NCI-H2107 treated with DMSO at 0.1 percent for 48 hours (cell line): Measurements from ENCODE around the gene IER3IP1.
"Not testable (repeated sequence)": the region's sequence is repeated elsewhere in the genome, so short reads cannot be mapped to it uniquely, and the experiment has no call there.

Source experiments
- DNase-seq: peaks from one replicate; lab custom pipeline; 2025; ENCODE audit not compliant: unreplicated experiment; lab: John Stamatoyannopoulos, UW

IER3IP1 gene, protein sequence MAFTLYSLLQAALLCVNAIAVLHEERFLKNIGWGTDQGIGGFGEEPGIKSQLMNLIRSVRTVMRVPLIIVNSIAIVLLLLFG

GRCh38 chr18:47175898-47176575 lies at the start of gene IER3IP1:
TSS of gene IER3IP1 (minus strand) at chr18:47176364. CDS start at chr18:47176277, 87 bp downstream.
- DNase-seq, result peak; percentile 89

DNA sequence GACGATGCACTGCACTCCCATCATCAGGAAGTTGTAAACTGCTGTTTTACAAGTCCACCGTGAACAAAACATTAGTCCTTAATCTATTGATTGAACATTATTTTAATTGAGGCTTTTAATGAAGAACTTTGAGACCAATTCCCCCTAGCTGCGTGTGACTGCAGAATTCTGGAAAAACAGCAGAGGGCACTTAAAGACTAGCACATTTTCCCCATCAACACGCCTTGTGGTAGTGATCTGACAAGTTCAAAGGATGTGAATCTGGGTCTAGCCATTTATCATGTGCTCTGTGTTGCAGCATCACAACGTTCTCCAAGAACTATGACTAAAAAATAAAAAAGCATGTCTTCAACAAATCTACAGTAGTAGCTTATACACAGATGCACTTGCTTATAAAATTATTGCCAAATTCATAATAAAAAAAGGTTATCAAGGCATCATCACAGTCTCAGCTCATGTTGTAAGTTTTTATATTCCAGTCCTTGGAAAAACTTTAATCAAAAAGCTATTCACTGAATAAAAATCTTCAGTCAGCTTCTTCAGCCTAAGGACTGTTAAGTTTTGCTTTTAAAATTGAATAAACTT lies 39.5 kb upstream of the IER3IP1 start:
- DNase-seq, result peak; percentile 47

DNA sequence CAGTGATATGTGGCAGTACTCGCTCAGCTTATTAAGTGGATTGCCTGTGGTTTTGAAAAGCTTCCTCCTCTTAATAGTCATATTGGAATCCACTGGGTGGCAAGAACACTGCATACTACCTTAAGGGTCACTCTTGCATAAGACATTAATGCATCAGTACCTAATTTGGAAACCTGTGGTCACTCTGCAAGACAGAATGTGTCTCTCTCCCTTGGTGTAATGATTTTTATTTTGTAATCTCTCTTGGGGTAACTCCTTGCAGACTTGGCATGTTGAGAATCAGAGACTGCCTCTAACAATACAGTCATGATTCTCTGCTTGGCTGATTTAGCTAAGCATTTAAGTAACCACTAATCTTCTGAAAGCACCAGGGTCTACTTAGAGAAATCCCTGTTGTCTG lies 33.0 kb upstream of the IER3IP1 start:
- DNase-seq, result no peak

DNA sequence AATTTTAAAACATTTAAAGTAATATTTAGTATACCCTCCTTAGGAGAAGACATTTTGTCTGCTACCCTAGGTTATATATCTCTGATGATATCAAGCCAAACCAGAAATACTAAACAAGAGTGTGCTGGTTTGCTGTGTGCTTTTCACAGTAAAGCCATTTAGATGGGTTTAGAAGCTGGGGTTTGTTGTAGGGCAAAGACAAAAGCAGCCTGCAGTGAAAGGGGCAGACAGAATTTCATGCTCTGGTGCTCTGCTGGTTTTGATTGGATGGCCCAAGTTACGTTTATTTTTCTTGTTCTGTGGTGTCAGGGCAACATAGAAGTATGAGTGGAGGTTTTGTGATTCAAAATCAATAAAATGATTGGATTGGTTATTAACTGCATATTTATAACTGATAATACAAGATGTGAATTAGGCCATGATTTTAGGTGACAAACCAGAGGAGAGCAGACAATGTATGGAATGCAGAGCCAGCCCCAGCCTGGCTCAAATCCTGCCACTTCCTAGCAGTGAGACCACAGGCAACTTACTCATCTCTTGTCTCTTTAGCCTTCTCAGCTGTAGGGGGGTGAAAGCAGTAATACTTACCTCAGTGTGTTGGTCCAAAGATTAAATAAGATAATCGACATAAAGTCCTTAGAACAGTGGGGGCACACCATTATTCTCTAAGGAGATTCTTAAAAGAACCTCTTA lies 30.9 kb upstream of the IER3IP1 start:
- no peak for DNase-seq

DNA sequence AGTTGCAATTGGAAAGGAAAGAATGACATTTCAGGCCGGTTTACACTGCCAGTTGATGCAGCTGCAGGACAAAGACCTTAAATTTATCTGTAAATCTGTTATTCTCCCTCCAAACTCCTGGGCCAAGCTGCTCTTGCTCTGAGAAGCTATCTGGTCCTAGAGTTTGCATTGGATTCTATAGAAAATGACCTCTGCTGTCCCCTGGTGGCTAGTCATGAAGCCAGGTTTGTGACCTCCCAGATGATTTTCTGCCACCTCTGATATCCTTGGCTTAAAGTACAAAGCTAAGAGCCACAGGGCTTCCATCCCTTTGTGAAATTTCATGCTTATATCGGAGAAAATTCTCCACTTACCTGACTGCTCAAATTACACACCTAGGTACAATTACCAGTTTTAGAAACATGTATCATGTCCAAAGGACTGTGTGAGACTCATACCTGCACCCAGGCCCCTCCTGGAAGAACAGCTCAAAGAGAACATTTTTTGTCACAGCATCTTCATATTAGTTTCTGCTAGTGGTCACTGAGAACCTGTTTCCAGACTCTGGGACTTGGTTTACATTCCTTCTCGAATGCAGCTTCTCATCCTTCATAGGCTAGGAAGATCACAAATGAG lies 28.9 kb upstream of the IER3IP1 start:
- no peak for DNase-seq

DNA sequence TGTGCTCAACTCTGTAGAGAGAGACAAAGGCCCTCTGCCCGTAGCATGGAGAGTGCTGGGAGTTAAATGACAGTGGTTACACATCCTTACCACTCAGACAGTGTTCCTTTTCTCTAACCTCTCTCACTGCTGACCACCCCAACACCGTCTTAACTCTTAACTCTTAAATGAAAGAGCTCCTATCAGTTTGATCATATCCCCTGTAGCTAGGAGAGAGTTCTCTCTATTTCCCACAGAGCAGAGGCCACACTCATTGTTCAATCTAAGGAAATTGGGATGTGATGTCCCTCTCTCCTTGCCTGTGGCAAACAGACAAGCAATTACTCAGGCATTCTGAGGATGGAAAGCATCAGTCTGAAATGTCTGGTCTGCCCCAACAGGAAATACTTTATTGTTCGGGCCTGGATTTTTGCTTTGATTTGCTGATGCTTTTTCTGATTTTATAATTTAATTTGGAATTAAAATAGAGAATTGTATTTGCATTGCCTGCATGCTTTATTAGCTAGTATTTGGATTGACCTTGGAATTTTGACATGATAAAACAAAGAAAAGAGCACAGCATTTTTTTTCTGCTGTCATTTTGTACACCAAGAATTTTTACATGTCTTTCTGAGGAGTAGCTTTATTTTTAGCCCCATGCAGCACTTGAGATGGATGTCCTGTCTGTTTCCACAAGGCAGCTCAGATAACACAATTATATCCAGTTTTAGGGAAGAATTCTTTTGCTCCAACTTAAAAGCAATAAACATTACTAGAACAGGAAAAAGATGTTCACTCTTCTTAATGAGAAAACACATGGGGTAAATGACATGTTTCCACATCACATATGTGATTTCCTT lies 27.7 kb upstream of the IER3IP1 start:
- DNase-seq, result no peak

- not testable (repeated sequence) for DNase-seq
Measured at GRCh38 chr18:47195961-47196360, 19.8 kb upstream of the IER3IP1 start.

GRCh38 chr18:47191961-47192360 lies 15.8 kb upstream of the IER3IP1 start:
- no peak for DNase-seq

DNA sequence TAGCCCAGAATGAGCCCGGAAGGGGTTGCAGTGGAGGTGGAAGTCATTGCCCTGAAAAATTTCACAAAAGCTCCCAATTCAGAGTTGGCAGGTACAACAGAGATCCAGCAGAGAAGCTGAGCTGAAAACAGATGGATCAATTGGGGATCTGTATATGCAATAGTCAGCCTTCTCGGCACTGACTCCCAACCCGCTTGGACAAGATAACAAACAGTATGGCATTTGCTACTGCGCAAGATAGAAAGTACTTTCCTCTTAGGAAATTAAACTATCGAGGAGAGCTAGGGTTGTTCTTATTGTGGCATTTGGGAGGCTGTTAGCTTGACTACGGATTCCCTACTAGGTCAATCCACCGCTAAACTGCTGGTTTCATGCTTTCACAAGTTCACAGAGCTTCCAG lies 11.6 kb upstream of the IER3IP1 start:
- no peak for DNase-seq

DNA sequence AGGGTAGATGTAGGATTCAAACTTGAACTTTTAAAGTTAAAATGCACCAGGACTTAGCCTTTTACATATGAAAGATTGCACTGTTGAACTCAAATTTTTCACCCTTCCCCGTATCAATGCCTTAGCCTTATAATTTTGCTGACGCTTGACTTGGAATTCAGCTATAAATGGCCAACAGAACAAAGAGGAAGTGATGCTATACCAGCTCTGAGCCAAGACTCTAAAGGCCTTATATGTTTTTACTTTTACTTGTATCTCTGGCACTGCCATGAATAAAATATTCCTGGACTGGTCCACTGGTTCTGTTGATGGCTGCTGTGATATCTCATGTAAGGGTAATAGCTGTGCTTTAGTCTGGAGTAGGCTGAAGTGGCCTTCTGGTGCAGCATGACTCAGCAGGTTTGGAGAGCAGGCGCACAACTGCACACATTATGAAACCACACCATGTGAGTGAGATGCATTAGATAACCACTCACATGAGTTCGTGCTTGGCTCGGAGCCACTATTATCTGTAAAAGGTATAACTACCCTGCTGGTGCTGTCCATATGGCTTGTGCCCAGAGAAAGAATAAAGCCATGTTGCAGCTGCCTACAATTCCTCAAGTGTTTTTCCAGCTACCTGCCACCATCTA lies 8.4 kb upstream of the IER3IP1 start:
- no peak for DNase-seq

- not testable (repeated sequence) for DNase-seq
Measured at GRCh38 chr18:47182156-47182555, 6.0 kb upstream of the IER3IP1 start.

GRCh38 chr18:47180765-47181164 lies 4.6 kb upstream of the IER3IP1 start:
- no peak for DNase-seq

GRCh38 chr18:47179520-47179919 lies 3.4 kb upstream of the IER3IP1 start:
- no peak for DNase-seq

GRCh38 chr18:47175283-47175897 lies 774 bp downstream of the IER3IP1 start:
- no peak for DNase-seq

GRCh38 chr18:47174545-47175116 lies 1.5 kb downstream of the IER3IP1 start:
- DNase-seq, result peak; percentile 26

- no peak for DNase-seq
Measured at GRCh38 chr18:47172476-47172875, 3.7 kb downstream of the IER3IP1 start.

DNA sequence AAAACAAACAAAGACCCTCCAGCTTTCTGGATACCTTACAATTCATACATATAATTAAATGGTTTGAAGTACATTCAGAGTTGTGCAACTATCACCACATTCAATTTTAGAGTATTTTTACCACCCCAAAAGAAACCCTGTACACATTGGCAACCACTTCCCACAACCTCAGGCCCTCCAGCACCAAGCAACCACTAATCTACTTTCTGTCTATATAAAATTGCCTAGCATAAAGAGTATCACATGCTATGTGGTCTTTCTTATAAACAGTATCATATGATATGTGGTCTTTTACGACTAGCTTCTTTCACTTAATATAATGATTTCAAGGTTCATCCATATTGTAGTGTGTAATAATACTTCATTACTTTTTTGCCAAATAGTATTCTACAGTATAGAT lies 7.3 kb downstream of the IER3IP1 start:
- DNase-seq, result no peak

DNA sequence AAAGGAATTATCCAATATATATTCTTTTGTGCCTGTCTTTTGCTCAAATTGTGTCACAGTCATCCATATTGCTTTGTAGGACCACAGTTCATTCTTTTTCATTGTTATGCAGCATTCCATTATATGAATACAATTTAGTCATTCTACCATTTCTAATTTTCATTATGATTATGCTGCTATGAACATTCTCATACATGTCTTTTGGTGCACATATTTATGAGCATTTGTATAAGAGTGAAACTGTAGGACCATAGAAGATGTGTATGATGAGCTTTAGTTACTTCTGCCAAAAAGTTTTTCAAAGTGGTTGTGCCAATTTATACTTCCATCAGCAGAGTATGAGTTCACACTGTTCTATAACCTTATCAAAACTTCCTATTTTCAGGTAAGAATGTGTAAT lies 7.7 kb downstream of the IER3IP1 start:
- no peak for DNase-seq

DNA sequence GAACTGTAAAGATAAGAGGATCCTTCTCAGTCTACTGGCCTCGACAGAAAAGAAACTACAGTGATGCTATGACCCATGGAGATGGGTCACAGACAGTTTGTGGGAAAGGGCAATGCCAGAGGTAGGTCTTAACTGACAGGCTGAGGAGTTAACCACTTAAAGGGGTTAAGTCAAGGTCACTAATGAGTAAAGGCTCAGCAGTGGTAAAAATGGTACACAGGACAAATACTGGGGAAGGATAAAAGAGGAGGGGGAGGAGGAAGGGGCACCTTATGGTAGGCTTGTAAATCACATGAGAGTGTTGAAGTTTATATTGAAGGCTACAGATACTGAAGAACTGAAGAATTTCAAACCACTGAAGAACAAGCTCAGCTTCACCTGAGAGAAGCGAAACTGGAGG lies 9.9 kb downstream of the IER3IP1 start:
- no peak for DNase-seq

- no peak for DNase-seq
Measured at GRCh38 chr18:47163241-47163640, 12.9 kb downstream of the IER3IP1 start.
